GM12892 (cell line): Measurements from ENCODE around the gene CACNA1B.
"Not testable (repeated sequence)": the region's sequence is repeated elsewhere in the genome, so short reads cannot be mapped to it uniquely, and the experiment has no call there.

ENCODE experiments used
- DNase-seq: peaks from one replicate; pipeline ENCODE4 v3.0.0; 2011; ENCODE audit not compliant: insufficient read length
- FAIRE-seq: peaks from 2 replicates; lab custom pipeline; 2011; peaks lifted over from hg19 to GRCh38; lab: Jason Lieb, UNC
- POLR2A ChIP-seq: IDR thresholded peaks from 2 replicates; pipeline ENCODE4 v1.6.1; 2011; ENCODE audit warnings: low read depth, low read length, control low read depth
- POLR2AphosphoS5 ChIP-seq: IDR thresholded peaks from 2 replicates; pipeline ENCODE4 v1.6.1; 2011; ENCODE audit warnings: low read depth, low read length, control low read depth
- TAF1 ChIP-seq: IDR thresholded peaks from 2 replicates; pipeline ENCODE4 v1.6.1; 2011; ENCODE audit warnings: low read depth, mild to moderate bottlenecking, control low read depth, low read length, borderline replicate concordance

The CACNA1B gene

GRCh38 chr9:137880976-137881530 lies 3.5 kb downstream of the CACNA1B start:
- TF ChIP-seq POLR2AphosphoS5 (no peak), TAF1 (no peak), POLR2A (no peak)
- no peak for DNase-seq
- no peak for FAIRE-seq

GRCh38 chr9:137881591-137882505 lies 4.3 kb downstream of the CACNA1B start:
- no peak for FAIRE-seq
- no peak for DNase-seq

DNA sequence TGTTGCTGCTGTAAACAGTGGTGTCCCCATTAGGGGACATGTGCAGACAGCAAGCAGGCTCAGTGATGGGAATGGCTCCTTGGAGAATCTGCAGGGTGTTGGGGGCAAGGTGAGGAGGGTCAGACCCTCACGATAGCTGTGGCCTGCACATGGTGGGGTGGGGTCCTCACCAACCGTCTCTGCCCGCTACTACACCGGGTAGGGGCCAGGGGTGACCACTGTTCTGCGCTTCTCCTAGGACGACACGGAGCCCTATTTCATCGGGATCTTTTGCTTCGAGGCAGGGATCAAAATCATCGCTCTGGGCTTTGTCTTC lies 4.9 kb downstream of the CACNA1B start:
- DNase-seq (no peak), FAIRE-seq (no peak)
- TF ChIP-seq TAF1 = no peak
- TF ChIP-seq POLR2AphosphoS5 = no peak
- TF ChIP-seq POLR2A = no peak

More at GRCh38 chr9:137881591-137882505, 4.3 kb downstream of the CACNA1B start:
- no peak for TF ChIP-seq TAF1
- TF ChIP-seq POLR2A = no peak
- TF ChIP-seq POLR2AphosphoS5 = no peak

DNA sequence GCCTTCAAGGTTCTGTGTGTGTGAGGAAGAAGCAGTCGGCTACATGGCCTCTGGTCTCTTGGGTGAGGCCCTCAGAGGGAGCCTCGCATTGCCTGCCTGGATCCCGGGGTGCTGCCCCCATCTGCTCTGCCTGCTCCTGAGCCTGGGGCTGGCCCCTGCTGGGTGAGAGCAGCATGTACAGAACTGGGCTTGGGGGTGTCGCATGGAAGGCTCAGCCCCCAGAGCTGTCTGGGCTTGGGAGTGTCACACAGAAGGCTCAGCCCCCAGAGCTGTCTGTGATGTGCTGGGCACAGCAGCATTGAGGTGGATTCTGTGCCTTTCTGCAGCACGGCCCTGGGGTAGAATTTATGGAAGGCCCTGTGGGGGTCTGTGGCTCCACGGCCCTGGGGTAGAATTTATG lies 6.4 kb downstream of the CACNA1B start:
- not testable (repeated sequence) for DNase-seq, FAIRE-seq

- not testable (repeated sequence) for FAIRE-seq
Measured at GRCh38 chr9:137884547-137884946, 7.0 kb downstream of the CACNA1B start.

DNA sequence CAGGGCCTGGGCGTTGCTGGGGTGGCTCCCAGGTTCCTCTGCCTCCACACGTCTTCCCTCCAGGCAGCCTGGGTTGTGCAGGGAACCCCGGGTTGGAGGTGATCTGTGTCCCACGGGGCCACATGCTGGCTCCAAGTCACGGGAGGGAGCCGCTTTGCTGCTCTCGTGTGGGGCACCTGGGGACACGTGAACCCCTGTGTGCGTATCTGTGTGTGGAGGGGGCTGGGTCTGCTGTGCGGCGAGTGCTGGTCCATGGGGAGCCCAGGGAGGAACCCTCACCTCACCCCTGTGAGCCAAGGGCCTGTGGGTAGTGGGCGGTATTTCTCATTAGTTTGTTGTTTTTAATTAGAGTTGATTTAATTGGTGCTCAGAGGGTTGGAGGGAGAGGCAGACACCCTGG lies 7.5 kb downstream of the CACNA1B start:
- DNase-seq, FAIRE-seq: not testable (repeated sequence)

More at GRCh38 chr9:137884547-137884946, 7.0 kb downstream of the CACNA1B start:
- DNase-seq = not testable (repeated sequence)

- DNase-seq, FAIRE-seq: not testable (repeated sequence)
Measured at GRCh38 chr9:137888621-137889020, 11.0 kb downstream of the CACNA1B start.

- DNase-seq, FAIRE-seq: not testable (repeated sequence)
Measured at GRCh38 chr9:137889966-137890365, 12.4 kb downstream of the CACNA1B start.

DNA sequence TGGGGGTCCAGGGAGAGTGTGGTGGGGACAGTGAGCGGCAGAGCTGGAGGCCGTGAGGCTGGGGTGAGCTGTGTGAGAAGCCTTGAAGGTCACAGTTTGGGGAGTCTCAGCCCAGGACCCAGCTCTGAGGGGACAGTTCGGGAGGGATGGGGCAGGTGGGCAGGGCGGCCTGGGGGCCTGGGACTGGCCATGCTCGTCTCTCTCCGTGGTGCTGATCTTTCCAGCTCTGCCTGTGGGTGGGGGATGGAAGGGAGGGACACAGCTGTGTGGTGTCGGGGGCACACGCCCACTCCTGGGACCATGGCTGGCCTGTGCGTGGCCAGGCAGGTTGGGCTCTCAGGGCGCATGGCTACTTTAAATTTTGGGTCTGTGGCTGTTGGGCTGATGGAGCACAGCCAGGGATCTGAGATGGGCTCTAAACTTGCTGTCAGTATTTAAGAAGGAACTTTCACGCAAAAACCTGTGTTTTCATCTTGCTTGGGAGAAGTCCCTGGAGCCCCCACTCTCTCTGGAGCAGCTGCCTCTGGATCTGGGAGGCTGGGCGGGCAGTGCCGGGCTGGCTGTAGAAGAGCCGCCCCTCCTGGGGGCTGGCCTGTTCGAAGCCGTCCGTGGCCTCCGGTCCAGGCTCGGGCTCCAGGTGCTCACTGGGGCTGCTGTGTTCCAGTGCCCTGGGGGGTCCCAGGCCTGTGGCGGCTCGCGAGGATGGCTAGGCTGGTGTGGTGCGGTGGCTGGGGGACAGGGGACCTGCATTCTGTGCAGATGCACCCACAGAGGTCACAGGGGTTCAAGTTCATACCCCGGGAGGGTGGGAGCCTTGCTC lies 13.4 kb downstream of the CACNA1B start:
- DNase-seq, FAIRE-seq: not testable (repeated sequence)

GRCh38 chr9:137891588-137892423 lies 14.2 kb downstream of the CACNA1B start:
- no peak for DNase-seq
- FAIRE-seq = no peak
- TF ChIP-seq TAF1 (no peak), POLR2A (no peak)

- no peak for TF ChIP-seq POLR2A
- TF ChIP-seq TAF1 = no peak
- no peak for TF ChIP-seq POLR2AphosphoS5
- DNase-seq (no peak), FAIRE-seq (no peak)
Measured at GRCh38 chr9:137892424-137893191, 15.0 kb downstream of the CACNA1B start.
